ENCODE measurements around the gene FAM181A.

The FAM181A gene

GRCh38 chr14:93937519-93937918, 10.4 kb downstream of the FAM181A start:
- TF ChIP-seq CTCF (IDR thresholded peaks at IDR 0.05; ENCODE audit: low read depth, low read length), result no peak
- no peak for DNase-seq (ENCODE audit: extremely low read depth, low read depth)

- DNase-seq (ENCODE audit: extremely low read depth, low read depth), result no peak
- no peak for TF ChIP-seq CTCF (IDR thresholded peaks at IDR 0.05; ENCODE audit: low read depth, low read length)
These were observed 11.7 kb downstream of the FAM181A start for GRCh38 chr14:93938751-93939303.

- TF ChIP-seq CTCF (IDR thresholded peaks at IDR 0.05; ENCODE audit: low read depth, low read length), result peak; percentile 53
- peak; percentile 15 for DNase-seq (ENCODE audit: extremely low read depth, low read depth)
These were observed 12.4 kb downstream of the FAM181A start for GRCh38 chr14:93939304-93940229.

- DNase-seq (ENCODE audit: extremely low read depth, low read depth), result no peak
- no peak for TF ChIP-seq CTCF (IDR thresholded peaks at IDR 0.05; ENCODE audit: low read depth, low read length)
These were observed 13.3 kb downstream of the FAM181A start for GRCh38 chr14:93940437-93940836.

- TF ChIP-seq CTCF (IDR thresholded peaks at IDR 0.05; ENCODE audit: low read depth, low read length), result no peak
- DNase-seq (ENCODE audit: extremely low read depth, low read depth), result no peak
These were observed 14.3 kb downstream of the FAM181A start for GRCh38 chr14:93941293-93941910.

- no peak for TF ChIP-seq CTCF (IDR thresholded peaks at IDR 0.05; ENCODE audit: low read depth, low read length)
- no peak for DNase-seq (ENCODE audit: extremely low read depth, low read depth)
These were observed 15.9 kb downstream of the FAM181A start for GRCh38 chr14:93943052-93943451.

GRCh38 chr14:93943930-93944329, 16.8 kb downstream of the FAM181A start:
- no peak for TF ChIP-seq CTCF (IDR thresholded peaks at IDR 0.05; ENCODE audit: low read depth, low read length)
- DNase-seq (ENCODE audit: extremely low read depth, low read depth), result no peak
